SK-N-MC (cell line): Measurements from ENCODE around the gene GNAO1.

Experiments used
- EZH2 ChIP-seq: fragments of 200-600 bp; sonication (generic); IDR thresholded peaks from one replicate; pipeline ENCODE4 v1.6.1; 2017; ENCODE audit warnings: antibody characterized with exemption
- POLR2AphosphoS5 ChIP-seq: IDR thresholded peaks from 2 replicates; pipeline ENCODE4 v1.6.1; 2012; ENCODE audit warnings: mild to moderate bottlenecking, low read depth, low read length, borderline replicate concordance

- no peak for TF ChIP-seq EZH2
- TF ChIP-seq POLR2AphosphoS5 = no peak
These were observed 37.2 kb downstream of the GNAO1 start for GRCh38 chr16:56228476-56228875.
